ENCODE measurements around the gene ARHGEF7.

ARHGEF7 gene

DNA sequence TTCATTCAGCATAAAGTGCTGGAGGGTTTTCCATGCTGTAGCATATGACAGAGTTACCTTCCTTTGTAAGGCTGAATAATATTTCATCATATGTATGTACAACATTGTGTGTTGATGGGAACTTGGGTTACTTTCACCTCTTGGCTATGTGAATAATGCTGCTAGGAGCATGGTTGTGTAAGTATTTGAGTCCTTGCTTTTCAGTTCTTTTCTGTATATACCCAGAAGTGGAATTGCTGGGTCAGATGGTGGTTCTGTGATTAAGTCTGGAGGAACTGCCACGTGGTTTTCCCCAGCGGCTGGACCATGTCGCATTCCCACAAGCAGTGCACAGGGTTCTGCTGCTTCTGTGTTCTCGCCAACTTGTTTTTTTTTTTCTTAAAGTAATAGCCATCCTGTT is 104.2 kb downstream of the ARHGEF7 start:
- no peak for DNase-seq (ENCODE audit: low read depth in 2 of 3, low spot score in 1 of 3)

DNA sequence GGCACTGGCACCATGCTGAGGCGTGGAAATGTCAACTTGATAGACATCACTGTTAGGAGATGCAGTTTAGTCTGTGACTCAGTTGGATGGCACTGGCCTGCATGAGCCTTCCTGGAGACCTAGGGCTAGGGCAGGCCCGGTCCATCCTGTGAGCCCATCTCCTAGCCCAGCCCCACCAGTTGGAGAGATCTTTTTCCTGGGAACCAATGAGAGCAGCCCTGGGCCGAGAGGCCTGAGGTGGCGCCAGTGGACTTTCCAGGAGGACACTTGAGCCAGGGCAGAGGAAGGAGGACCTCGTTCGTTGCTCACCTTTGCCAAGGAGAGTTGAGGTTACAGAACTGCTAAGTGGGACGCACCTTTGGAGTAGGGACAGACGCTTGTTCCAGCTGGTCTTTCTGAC is 104.8 kb downstream of the ARHGEF7 start:
- no peak for DNase-seq (ENCODE audit: low read depth in 2 of 3, low spot score in 1 of 3)

DNA sequence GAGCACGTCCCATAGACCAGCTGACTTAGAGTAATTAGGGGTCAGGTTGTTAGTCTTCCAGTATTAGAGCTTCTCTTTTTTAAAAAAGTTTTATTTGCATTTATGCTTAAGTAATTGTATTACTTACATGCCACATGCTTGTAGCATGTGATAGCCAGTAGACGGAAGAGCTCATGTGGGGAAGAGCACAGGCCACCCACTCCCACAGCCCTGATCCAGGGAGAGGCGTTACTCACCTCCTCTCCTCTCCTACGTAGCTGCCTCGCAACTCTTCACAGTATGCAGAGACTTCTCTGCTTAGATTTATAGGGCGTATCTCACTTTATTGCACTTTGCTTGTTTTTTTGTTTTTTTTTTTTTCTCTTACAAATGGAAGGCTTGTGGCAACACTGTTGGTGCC is 110.1 kb downstream of the ARHGEF7 start:
- no peak for DNase-seq (ENCODE audit: low read depth in 2 of 3, low spot score in 1 of 3)

DNA sequence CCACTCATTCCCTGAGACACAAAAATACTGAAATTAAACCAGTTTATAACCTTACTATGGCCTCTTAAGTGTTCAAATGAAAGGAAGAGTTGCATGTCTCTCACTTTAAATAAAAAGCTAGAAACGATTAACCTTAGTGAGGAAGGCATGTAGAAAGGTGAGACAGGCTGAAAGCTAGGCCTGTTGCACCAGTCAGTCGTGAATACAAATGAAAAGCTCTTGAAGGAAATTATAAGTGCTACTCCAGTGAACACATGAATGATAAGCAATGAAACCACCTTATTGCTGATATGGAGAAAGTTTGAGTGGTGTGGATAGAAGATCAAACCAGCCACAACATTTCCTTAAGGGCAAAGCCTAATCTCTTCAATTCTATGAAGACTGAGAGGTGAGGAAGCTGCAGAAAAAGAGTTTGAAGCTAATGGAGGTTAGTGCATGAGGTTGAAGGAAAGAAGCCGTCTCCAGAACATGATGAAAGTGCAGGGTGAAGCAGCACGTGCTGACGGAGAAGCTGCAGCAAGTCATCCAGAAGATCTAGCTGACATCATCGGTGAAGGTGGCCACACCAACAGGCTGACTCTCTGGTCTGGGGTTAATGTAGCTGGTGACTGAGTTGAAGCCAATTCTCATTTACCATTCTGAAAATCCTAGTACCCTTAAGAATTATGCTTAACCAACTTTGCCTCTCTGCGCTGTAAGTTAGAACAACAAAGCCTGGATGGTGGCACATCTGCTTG is 110.9 kb downstream of the ARHGEF7 start:
- no peak for DNase-seq (ENCODE audit: low read depth in 2 of 3, low spot score in 1 of 3)

DNA sequence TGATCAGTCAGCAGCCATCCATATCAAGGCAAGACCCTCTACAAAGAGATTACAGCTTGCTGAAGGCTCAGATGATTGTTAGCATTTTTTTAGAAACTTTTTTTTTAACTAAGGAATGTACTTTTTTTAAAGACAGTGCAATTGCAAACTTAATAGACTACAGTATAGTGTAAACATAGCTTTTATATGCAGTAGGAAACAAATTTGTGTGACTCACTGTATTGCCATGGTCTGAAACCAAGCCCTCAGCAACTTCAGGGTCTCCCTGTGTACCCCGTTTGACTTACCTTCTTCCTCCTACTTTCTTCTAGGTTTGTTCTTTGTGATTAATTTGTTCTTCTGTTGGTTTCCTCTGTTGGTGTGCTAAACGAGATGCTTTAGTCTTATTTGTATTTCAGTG is 112.3 kb downstream of the ARHGEF7 start:
- no peak for DNase-seq (ENCODE audit: low read depth in 2 of 3, low spot score in 1 of 3)

DNA sequence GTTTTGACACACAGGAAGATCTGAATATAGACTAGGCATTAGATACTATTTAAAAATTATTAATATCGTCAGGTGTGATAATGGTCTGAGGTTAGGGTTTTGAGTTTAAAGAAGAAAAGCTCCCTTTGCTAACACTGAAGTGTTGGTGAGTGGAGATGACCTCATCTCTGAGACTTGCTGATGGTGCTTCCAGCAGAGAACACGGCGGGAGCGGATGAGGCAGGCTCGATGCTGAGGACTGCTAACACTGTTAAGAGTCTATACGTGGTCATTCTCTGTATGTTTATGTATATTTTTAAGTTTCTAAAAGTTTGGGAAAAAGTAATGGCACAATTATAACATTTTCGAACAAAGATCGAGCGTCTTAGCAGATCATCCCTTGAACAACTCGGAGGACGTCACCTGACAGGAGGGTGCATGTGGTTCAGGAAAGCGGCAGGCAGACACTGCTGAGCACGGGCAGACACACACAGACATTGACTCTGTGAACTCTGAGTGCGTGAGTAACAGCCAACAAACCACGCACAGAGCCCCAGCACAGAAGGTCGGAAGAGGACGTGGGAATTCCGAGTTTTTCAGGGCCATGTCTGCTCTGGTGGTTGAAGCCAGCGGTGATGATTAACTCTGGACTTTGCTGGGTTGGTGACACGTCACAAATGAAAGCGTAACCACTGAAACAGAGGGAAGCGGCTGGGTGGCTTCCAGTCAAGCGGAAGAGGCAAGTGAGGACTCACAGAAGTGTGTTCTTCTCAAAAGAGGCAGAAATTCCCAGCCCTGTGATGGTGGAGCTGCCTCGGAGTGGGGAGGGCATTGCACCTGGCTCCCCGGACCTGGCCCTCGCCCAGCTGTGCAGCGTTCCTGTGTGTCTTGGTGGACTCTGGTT is 113.4 kb downstream of the ARHGEF7 start:
- DNase-seq (ENCODE audit: low read depth in 2 of 3, low spot score in 1 of 3): no peak

DNA sequence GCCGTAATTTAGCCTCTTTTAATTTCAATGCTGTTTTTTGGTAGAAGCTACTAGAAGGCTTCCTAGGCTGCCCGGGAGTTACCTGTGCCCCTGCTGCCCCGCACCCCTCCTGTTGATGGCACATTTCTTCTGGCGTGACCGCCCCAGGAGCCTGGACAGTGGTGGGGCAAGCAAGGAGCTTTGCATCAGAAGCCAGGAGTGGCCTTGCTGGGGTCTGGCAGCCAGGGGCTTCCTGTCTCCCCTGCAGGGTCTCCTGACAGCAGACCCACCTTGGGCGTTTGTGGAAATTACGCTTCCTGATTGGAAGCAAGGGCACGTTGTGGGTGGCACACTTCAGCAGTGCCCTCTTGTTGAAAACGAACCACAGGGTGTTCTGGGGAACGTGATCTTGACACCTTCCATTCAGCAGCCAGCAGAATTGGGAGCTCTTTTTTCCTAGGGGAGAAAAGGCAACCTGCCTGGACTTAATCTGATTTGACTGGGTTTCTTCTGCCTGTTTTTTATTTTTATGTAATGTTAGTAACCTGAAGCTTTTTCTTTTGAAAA is 115.3 kb downstream of the ARHGEF7 start:
- DNase-seq (ENCODE audit: low read depth in 2 of 3, low spot score in 1 of 3): no peak

DNA sequence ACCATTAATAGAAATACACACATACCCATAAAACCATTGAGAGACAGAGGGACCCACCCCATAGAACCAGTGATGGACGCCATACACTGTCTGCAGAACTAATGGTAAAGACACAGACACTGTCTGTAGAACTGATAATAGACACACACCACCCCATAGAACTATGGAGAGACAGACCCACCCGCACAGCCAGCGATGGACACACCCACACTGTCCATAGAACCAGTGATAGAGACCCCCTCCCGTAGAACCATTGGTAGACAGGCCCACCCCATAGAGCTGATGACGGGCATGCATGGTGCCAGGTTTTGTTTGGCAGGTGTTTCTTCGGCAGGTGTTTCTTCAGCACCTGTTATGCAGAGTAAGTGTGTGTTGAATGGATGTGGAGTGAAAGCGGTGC is 117.1 kb downstream of the ARHGEF7 start:
- no peak for DNase-seq (ENCODE audit: low read depth in 2 of 3, low spot score in 1 of 3)

DNA sequence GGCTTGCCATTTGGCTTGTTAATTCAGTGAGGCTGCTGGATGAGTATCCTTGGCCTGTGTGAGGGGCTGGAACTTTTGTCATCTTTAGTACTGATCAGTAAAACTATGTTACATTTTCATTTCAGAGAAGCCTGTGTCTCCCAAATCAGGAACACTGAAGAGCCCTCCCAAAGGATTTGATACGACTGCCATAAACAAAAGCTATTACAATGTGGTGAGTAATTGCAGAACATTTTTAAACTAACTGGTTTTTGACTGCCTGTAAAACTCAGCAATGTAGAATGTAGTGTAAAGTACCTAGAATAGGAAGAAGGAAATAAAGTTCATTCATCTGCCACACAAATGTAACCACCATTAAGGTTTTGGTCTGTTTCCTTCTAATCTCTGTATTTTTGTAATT is 118.0 kb downstream of the ARHGEF7 start:
- no peak for DNase-seq (ENCODE audit: low read depth in 2 of 3, low spot score in 1 of 3)

DNA sequence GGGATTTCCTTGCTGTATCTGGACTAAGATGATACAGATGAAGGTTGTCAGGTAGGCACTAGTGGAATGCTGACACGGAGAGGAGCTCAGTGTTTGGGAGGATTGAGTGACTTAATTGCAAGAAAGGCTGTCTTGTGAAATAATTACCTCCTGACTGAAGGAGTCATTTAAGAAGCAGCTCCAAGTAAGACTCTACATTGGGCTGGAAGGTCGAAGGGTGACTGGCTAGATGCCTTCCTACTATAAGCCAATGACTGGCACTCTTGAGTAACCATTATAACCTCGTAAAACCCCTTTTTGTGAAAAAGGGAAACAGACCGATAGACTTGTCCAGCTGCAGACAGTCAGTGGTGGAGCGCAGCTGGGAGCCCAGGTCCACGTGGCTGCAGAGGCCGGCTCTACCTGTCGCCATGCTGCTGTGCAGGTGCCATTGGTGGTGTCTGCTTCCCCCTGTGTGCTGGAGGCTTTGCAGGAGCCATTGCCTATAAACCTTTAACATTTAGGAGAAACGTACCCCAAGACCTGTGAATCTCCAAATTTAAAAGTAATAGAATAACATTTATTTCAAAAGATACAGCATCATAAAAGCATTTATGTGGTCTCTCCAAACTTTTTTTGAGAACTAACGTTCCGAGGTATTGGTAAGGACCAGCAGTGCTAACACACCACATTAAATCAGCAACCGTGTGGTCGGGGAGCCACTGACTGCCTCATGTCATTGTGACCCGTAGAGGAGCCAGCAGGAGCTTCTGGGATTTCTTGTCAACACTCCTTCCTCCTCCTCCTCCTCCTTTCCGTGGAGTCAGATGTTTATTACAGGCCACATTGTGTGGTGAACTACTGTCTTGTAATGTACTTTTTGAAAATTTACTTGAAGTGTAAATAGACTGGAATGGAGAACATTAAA is 124.9 kb downstream of the ARHGEF7 start:
- no peak for DNase-seq (ENCODE audit: low read depth in 2 of 3, low spot score in 1 of 3)

DNA sequence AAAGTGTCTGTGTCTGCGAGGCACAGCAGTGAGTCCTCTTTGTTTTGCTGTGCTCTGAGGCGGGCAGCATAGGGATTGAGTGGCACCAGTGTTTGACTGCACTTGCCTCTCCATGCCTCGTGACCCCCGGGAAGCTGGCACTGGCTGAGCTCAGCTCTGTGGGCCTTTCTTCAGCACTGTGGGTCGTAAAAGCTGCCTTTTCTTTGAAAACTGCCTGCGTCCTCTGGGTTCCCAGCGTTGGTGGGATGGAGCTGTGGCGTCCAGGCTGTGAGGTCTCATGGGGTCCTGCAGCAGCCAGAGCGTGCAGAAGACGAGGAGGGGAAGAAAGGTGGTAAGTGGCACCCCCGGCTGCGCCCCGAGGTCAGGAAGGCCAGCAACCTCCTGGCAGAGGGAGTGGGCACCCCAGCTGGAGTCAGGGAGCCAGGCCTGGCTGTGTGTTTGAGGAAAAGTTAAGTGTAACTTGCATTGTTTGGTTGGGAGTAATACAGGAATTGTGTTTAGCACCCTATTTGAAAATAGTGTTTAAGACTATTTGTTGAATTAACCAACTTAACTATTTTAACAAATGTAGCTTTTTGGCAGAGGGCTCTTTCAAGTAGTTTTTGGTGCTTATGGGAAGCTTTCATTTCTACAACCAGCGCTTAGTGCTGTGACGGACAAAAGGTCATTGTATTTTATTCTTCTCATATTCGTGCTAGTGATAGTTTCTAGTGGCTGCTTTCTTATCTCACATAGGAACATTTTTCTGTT is 126.1 kb downstream of the ARHGEF7 start:
- no peak for DNase-seq (ENCODE audit: low read depth in 2 of 3, low spot score in 1 of 3)

DNA sequence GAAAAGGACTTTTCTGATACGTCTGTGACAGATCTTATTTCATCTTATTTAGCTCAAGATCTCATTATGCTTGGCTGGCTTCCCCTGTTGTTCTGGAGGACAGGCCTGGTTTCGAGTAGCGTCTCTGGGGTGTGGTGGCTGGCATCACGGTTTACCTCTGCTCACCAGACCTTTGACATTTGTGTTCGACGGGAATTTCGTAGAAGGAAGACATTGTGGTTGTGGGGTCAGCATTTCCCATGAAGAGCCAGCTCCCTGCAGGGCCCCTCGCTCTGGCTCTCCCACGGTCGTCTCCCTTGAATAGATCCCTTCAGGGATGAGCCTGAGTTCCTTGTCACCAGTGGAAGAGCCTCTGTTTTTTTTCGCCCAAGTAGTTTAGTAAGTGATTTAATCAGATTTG is 126.8 kb downstream of the ARHGEF7 start:
- no peak for DNase-seq (ENCODE audit: low read depth in 2 of 3, low spot score in 1 of 3)

DNA sequence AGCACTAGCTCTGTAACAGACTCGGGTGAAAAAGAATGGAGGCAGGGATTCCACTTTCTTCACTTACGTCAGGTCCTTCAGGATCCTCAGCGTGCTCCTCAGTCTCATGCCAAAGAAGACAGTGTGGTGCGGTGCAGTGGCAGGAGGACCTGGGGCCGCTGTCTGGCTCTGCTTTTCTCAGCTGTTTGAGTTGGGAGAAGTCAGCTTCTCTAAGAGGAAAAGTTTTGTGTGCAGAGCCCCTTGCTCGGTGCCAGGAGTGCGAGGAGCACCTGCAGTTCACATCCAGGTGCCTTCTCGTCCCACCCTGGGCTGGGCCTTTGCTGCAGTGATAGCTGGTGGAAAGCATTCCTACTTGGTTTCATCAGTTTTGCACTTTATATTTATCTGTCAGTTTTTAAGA is 127.5 kb downstream of the ARHGEF7 start:
- DNase-seq (ENCODE audit: low read depth in 2 of 3, low spot score in 1 of 3): no peak

DNA sequence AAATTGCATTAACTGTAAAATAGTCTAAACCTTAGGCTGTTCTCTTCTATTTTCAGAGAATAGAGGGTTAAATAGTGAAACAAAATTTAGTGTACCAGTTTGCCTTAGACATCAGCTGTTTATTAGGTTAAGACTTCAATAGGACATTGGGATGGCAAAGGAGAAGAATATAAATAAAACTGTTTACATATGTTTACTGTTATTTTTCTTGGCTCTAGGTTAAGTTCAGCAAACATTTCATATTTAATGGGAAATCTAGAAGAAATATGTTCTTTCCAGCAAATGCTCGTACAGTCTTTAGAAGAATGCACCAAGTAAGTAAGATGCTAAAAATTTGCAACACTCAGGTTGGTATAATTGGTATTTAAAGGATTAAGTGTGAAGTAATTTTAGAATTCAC is 128.9 kb downstream of the ARHGEF7 start:
- DNase-seq (ENCODE audit: low read depth in 2 of 3, low spot score in 1 of 3): no peak

DNA sequence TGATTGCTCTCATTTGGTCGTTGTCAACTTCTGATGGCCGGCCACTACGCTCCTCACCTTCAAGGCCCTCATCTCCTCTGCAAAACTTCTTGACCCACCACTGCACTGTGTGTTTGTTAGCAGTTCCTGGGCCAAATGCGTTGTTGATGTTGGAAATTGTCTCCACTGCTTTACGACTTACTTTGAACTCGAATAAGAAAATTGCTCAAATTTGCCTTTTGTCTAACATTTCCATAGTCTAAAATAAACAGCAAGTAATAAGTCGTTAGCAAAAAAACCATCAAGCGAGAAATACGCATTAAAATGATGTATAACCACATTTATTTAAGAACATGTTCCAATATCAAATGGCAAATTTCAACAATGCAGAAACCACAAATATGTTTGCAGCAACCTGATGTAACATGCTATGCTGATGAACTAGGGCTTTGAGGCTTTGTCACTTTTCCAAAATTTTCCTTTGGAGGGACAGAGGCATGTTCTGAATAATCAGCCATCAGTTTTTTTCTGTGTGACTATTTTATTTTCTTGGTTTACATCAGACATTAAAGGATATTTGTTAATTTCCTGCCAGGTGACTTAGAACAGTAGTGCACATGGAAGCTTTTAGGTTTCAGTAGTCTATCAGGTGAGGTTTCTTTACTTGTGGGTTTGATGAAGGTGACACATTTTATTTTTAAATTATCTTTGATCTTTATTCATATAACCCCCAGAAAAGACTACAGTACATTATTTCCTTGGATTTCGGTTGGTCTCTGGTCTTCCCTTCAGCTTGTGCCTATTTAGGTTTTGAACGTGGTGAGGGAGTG is 130.7 kb downstream of the ARHGEF7 start:
- DNase-seq (ENCODE audit: low read depth in 2 of 3, low spot score in 1 of 3): no peak

DNA sequence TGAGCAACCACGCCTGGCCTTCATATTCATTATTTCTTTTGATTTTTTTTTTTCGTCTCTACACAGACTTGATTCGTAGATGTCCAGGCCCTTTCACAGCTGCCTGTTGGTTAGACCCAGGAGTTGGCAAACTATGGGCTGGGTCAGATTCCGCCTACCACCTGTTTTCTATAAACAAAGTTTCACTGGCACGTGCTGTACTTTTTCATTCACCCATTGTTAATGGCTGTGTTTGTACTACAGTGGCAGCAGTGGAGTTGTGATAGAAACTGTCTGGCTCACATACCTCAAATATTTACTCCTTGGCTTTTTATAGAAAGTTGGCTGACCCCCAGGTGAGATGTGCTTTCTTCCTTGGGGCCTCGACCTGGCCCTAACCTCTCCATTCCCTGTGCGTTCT is 132.4 kb downstream of the ARHGEF7 start:
- no peak for DNase-seq (ENCODE audit: low read depth in 2 of 3, low spot score in 1 of 3)

DNA sequence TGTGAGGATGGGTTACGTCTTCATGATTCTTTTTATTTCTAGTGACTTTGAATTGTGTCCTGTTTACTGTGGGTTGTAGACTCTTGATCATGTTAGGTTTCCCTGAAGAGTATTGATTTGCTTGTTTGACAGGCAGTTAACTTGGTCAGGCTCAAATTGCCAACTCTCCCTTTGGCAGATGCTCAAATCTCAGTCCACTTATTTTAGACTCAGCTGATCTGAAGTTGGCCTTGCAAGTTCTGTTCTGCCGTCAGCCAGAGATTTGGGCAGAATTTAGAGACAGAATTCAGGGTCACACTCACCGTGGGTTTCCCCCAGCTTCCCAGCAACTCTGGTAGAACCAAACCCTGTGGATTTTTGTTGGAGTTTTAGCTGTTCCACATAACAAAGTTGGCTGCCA is 133.7 kb downstream of the ARHGEF7 start:
- DNase-seq (ENCODE audit: low read depth in 2 of 3, low spot score in 1 of 3): no peak

DNA sequence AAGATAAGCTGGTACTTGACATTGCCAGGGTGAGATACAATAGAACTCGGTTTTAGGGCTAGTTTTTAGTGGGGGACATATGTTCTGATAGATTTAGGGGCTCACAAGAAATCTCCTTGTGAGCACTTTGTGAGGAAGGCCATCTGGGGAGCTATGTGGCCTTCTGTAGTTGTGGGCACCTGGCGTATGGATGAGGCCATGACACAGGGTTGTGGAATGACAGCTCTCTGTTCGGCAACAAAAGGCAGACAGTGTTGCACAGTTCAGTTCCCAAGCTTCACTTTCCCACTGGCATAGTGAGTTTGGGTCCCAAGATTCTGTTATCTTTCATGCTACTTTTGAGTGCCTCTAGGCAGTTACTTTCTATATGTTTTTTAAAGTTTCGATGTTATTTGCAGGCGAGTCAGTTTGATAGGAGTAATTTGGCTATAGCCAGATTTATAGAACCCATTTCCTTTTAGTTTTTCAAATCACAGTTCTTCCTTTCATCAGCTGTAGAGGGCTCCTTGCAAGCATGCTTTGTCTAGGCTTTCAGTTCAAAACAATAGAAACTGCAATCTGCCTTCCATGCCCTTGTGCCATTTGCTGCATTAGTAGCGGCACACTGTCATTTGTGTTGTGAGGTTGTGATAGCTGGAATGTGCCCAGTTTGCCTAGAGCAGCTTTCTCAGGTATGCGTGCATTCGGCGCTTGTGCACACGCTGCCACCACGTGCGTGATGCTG is 134.7 kb downstream of the ARHGEF7 start:
- no peak for DNase-seq (ENCODE audit: low read depth in 2 of 3, low spot score in 1 of 3)
